Endometrial microvascular endothelial cells (primary cell): Measurements from ENCODE around the gene ST6GALNAC2. TPM values are rescaled to one million over a fixed set of nuclear protein-coding genes. Genes with fewer than 3 reads are reported as not detected.
"Not testable (repeated sequence)": the region's sequence is repeated elsewhere in the genome, so short reads cannot be mapped to it uniquely, and the experiment has no call there.

Experiments
- in situ Hi-C: cut with HindIII; loops from 2 replicates; pipeline ENCODE4 v1.10.0; 2017; ENCODE audit warnings: low sequenced_read_pairs, low pct_unique_long_range_greater_than_20kb; ENCODE audit errors: inconsistent ontology term
- total RNA-seq: library from RNA; depleted of rRNA; stranded (reverse); fragments of >200 nt; gene quantifications from one replicate; pipeline ENCODE4 v1.2.3, GENCODE V29; 2015; ENCODE audit errors: inconsistent ontology term

The ST6GALNAC2 gene
- total RNA-seq, 1 donor from 2014 or later: not detected

GRCh38 chr17:76560036-76560876, 25.4 kb downstream of the ST6GALNAC2 start:
- in situ Hi-C loops: no loop called here

GRCh38 chr17:76559460-76559859, 26.2 kb downstream of the ST6GALNAC2 start:
- in situ Hi-C loops: not testable (repeated sequence)

- in situ Hi-C loops: no loop called here
These were observed 27.2 kb downstream of the ST6GALNAC2 start for GRCh38 chr17:76558198-76559095.

- in situ Hi-C loops: no loop called here
These were observed 28.1 kb downstream of the ST6GALNAC2 start for GRCh38 chr17:76557368-76558197.

GRCh38 chr17:76556765-76557367, 28.8 kb downstream of the ST6GALNAC2 start:
- in situ Hi-C loops: no loop called here

GRCh38 chr17:76554131-76554530, 31.5 kb downstream of the ST6GALNAC2 start:
- in situ Hi-C loops: no loop called here

- in situ Hi-C loops: no loop called here
These were observed 32.3 kb downstream of the ST6GALNAC2 start for GRCh38 chr17:76553178-76553908.

GRCh38 chr17:76551685-76552084, 34.0 kb downstream of the ST6GALNAC2 start:
- in situ Hi-C loops: no loop called here

- in situ Hi-C loops: no loop called here
These were observed 34.7 kb downstream of the ST6GALNAC2 start for GRCh38 chr17:76550712-76551615.

- in situ Hi-C loops: no loop called here
These were observed 36.1 kb downstream of the ST6GALNAC2 start for GRCh38 chr17:76549539-76549938.

- in situ Hi-C loops: no loop called here
These were observed 36.5 kb downstream of the ST6GALNAC2 start for GRCh38 chr17:76549215-76549518.

- in situ Hi-C loops: no loop called here
These were observed 37.1 kb downstream of the ST6GALNAC2 start for GRCh38 chr17:76548378-76549214.

- in situ Hi-C loops: no loop called here
These were observed 37.9 kb downstream of the ST6GALNAC2 start for GRCh38 chr17:76547642-76548202.

- in situ Hi-C loops: no loop called here
These were observed 38.4 kb downstream of the ST6GALNAC2 start for GRCh38 chr17:76547183-76547641.

GRCh38 chr17:76546556-76547182, 39.0 kb downstream of the ST6GALNAC2 start:
- in situ Hi-C loops: no loop called here
